Measurements from ENCODE around the gene SNTG2. TPM values are rescaled to one million over a fixed set of nuclear protein-coding genes. Genes with fewer than 3 reads are reported as not detected.

Gene SNTG2
- total and polyA plus RNA-seq, 2 of the 13 experiments (the other 11 are each of a cell fraction or from before 2014, with no cell fraction given) = not detected

- TF ChIP-seq SMC3 (IDR thresholded peaks at IDR 0.05; ENCODE audit: low read length) = no peak
Measured at GRCh38 chr2:1282552-1282951, 331.9 kb downstream of the SNTG2 start (continued).

- Histone ChIP-seq H3K4me3 (replicated peaks in 1 of 3; ENCODE audit: insufficient read depth in 1 of 3, low read depth in 2 of 3, low read length in 3 of 3) (no peak overlapping the region), H3K9me3 (ENCODE audit: low read length) (no peaks in the 10 kb centered on the region), H3K4me2 (ENCODE audit: low read depth, low read length) (no peak overlapping the region), H3K27me3 (ENCODE audit: control insufficient read depth in 1 of 2, insufficient read depth in 2 of 2, low read length in 2 of 2) (peaks cover 0 to 10% of the 10 kb centered on the region in 2 experiments; a peak in 1 of 5 replicates), H3K36me3 (replicated peaks in 1 of 2; ENCODE audit: control insufficient read depth in 1 of 2, insufficient read depth in 2 of 2, low read length in 2 of 2) (no peaks in the 10 kb centered on the region), H3K27ac (ENCODE audit: extremely low read length, insufficient read depth, low read length) (no peak overlapping the region), H3K4me1 (ENCODE audit: insufficient read depth, low read length) (no peaks in the 10 kb centered on the region), H3K9ac (ENCODE audit: insufficient read depth, low read depth, low read length) (no peak overlapping the region), H3K79me2 (ENCODE audit: insufficient read depth, low read length) (no peaks in the 10 kb centered on the region), H2AFZ (ENCODE audit: low read length) (no peak overlapping the region), H4K20me1 (ENCODE audit: insufficient read depth, low read length) (no peaks in the 10 kb centered on the region; the same call in 1 of the 2 replicates)
- TF ChIP-seq, protein P1, sequence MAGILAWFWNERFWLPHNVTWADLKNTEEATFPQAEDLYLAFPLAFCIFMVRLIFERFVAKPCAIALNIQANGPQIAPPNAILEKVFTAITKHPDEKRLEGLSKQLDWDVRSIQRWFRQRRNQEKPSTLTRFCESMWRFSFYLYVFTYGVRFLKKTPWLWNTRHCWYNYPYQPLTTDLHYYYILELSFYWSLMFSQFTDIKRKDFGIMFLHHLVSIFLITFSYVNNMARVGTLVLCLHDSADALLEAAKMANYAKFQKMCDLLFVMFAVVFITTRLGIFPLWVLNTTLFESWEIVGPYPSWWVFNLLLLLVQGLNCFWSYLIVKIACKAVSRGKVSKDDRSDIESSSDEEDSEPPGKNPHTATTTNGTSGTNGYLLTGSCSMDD (CRISPR knock-in tag; IDR thresholded peaks at IDR 0.05) = no peak
- TF ChIP-seq ZNF615 (CRISPR knock-in tag; IDR thresholded peaks at IDR 0.05; ENCODE audit: borderline replicate concordance) (no peak), ZNF567 (CRISPR knock-in tag; IDR thresholded peaks at IDR 0.05; ENCODE audit: borderline replicate concordance) (no peak)
- CTCF ChIA-PET (ENCODE audit: low intra/inter-chr PET ratio, low total read pairs) = no interaction called here
- DNase-seq (ENCODE audit: low spot score) (no peak), FAIRE-seq (no peak), ATAC-seq (peak; percentile 46; the same call in 2 of the 3 replicates)
- in situ Hi-C loops (cut with HindIII; ENCODE audit: extremely low pct_ligation_motif_present, low pct_unique_long_range_greater_than_20kb) = no loop called here
- 18% methylated on average over 15 of the region's 21 CpGs for WGBS (ENCODE audit: low lambda C conversion rate)
- intact Hi-C loops (cut with micrococcal nuclease; ENCODE audit: unreplicated experiment) = no loop called here
- no TSS peak for BruUV-seq (replicated peaks)
- POLR2A ChIA-PET = no interaction called here
Measured at GRCh38 chr2:1283020-1283801, 332.6 kb downstream of the SNTG2 start.

GRCh38 chr2:1283871-1284270, 333.2 kb downstream of the SNTG2 start:
- Histone ChIP-seq H3K4me2 (ENCODE audit: low read depth, low read length) (no peak overlapping the region), H2AFZ (ENCODE audit: low read length) (no peak overlapping the region), H3K9ac (ENCODE audit: insufficient read depth, low read depth, low read length) (no peak overlapping the region), H4K20me1 (ENCODE audit: insufficient read depth, low read length) (no peaks in the 10 kb centered on the region; the same call in 1 of the 2 replicates), H3K9me3 (ENCODE audit: low read length) (no peaks in the 10 kb centered on the region), H3K4me1 (ENCODE audit: insufficient read depth, low read length) (no peaks in the 10 kb centered on the region), H3K36me3 (replicated peaks in 1 of 2; ENCODE audit: control insufficient read depth in 1 of 2, insufficient read depth in 2 of 2, low read length in 2 of 2) (no peaks in the 10 kb centered on the region), H3K4me3 (replicated peaks in 1 of 3; ENCODE audit: insufficient read depth in 1 of 3, low read depth in 2 of 3, low read length in 3 of 3) (no peak overlapping the region), H3K27ac (ENCODE audit: extremely low read length, insufficient read depth, low read length) (no peak overlapping the region), H3K27me3 (ENCODE audit: control insufficient read depth in 1 of 2, insufficient read depth in 2 of 2, low read length in 2 of 2) (peaks cover 0 to 10% of the 10 kb centered on the region in 2 experiments; a peak in 1 of 5 replicates), H3K79me2 (ENCODE audit: insufficient read depth, low read length) (no peaks in the 10 kb centered on the region)
- POLR2A ChIA-PET = no interaction called here
- BruUV-seq (replicated peaks) = no TSS peak
- ATAC-seq (no peak), DNase-seq (ENCODE audit: low spot score) (no peak), FAIRE-seq (no peak)
- in situ Hi-C loops (cut with HindIII; ENCODE audit: extremely low pct_ligation_motif_present, low pct_unique_long_range_greater_than_20kb) = no loop called here
- CTCF ChIA-PET (ENCODE audit: low intra/inter-chr PET ratio, low total read pairs) = no interaction called here
- intact Hi-C loops (cut with micrococcal nuclease; ENCODE audit: unreplicated experiment) = no loop called here
- WGBS (ENCODE audit: low lambda C conversion rate) = 41% methylated on average over 10 of the region's 10 CpGs
- no peak for TF ChIP-seq CCAR2 (optimal IDR thresholded peaks at IDR 0.05; ENCODE audit: low read depth, low read length)
- TF ChIP-seq FOXC1 (CRISPR knock-in tag; IDR thresholded peaks at IDR 0.05; ENCODE audit: borderline replicate concordance) = no peak
- no peak for TF ChIP-seq CAMTA2 (CRISPR knock-in tag; IDR thresholded peaks at IDR 0.05; ENCODE audit: borderline replicate concordance)
- TF ChIP-seq, protein P2, sequence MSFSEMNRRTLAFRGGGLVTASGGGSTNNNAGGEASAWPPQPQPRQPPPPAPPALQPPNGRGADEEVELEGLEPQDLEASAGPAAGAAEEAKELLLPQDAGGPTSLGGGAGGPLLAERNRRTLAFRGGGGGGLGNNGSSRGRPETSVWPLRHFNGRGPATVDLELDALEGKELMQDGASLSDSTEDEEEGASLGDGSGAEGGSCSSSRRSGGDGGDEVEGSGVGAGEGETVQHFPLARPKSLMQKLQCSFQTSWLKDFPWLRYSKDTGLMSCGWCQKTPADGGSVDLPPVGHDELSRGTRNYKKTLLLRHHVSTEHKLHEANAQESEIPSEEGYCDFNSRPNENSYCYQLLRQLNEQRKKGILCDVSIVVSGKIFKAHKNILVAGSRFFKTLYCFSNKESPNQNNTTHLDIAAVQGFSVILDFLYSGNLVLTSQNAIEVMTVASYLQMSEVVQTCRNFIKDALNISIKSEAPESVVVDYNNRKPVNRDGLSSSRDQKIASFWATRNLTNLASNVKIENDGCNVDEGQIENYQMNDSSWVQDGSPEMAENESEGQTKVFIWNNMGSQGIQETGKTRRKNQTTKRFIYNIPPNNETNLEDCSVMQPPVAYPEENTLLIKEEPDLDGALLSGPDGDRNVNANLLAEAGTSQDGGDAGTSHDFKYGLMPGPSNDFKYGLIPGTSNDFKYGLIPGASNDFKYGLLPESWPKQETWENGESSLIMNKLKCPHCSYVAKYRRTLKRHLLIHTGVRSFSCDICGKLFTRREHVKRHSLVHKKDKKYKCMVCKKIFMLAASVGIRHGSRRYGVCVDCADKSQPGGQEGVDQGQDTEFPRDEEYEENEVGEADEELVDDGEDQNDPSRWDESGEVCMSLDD (CRISPR knock-in tag; IDR thresholded peaks at IDR 0.05; ENCODE audit: borderline replicate concordance) = no peak
- TF ChIP-seq PRMT3 (CRISPR knock-in tag; IDR thresholded peaks at IDR 0.05; ENCODE audit: borderline replicate concordance, low read depth) = no peak
- no peak for TF ChIP-seq EHMT2 (IDR thresholded peaks at IDR 0.05; ENCODE audit: borderline replicate concordance, low read depth, low read length)
- TF ChIP-seq ZBTB38 (CRISPR knock-in tag; IDR thresholded peaks at IDR 0.05) = no peak
